A673 (cell line): ENCODE results near the gene PELO. TPM values are rescaled to one million over a fixed set of nuclear protein-coding genes. Genes with fewer than 3 reads are reported as not detected.

Experiments
- BruUV-seq: library from RNA; stranded (reverse); fragments of 400-500 nt; replicated peaks from 2 replicates; lab custom pipeline; 2021; lab: Mats Ljungman, UMichigan
- CTCF ChIA-PET: fragments of 300-600 bp; sonication (Branson Sonifier 250); formaldehyde crosslinking; loops from one replicate; lab custom pipeline; 2022; ENCODE audit warnings: antibody characterized with exemption; lab: Charles Lee
- POLR2A ChIA-PET: fragments of 300-600 bp; sonication (Branson Sonifier 250); formaldehyde crosslinking; loops from one replicate; lab custom pipeline; 2022; ENCODE audit warnings: antibody characterized with exemption; ENCODE audit not compliant: low non-redundant PET; lab: Charles Lee
- DNase-seq: peaks from one replicate; pipeline ENCODE4 v3.0.0-alpha.2; 2015; ENCODE audit warnings: low spot score
- H3K27ac ChIP-seq: fragments of 200-600 bp; sonication (generic); 2 replicates; pipeline ENCODE4 v1.5.1; 2016; ENCODE audit warnings: mixed run types, low read depth, mild to moderate bottlenecking, mixed read lengths, antibody characterized with exemption, low read length; ENCODE audit not compliant: poor library complexity, severe bottlenecking
- H3K27me3 ChIP-seq: fragments of 200-600 bp; sonication (generic); replicated peaks from 2 replicates; pipeline ENCODE4 v1.6.1; 2017; ENCODE audit warnings: mixed run types, low read depth, mild to moderate bottlenecking, mixed read lengths, antibody characterized with exemption, low read length; ENCODE audit not compliant: insufficient read depth, poor library complexity
- H3K36me3 ChIP-seq: fragments of 200-600 bp; sonication (generic); 2 replicates; pipeline ENCODE4 v1.6.1; 2016; ENCODE audit warnings: mixed run types, mild to moderate bottlenecking, mixed read lengths, antibody characterized with exemption, low read length; ENCODE audit not compliant: insufficient read depth, poor library complexity, severe bottlenecking
- H3K4me1 ChIP-seq: fragments of 200-600 bp; sonication (generic); 2 replicates; pipeline ENCODE4 v1.6.1; 2017; ENCODE audit warnings: mixed run types, mild to moderate bottlenecking, mixed read lengths, antibody characterized with exemption, low read length; ENCODE audit not compliant: insufficient read depth, poor library complexity, severe bottlenecking
- H3K4me3 ChIP-seq: fragments of 200-600 bp; sonication (generic); 2 replicates; pipeline ENCODE4 v1.5.1; 2016; ENCODE audit warnings: low read depth, mixed run types, mild to moderate bottlenecking, mixed read lengths, low read length; ENCODE audit not compliant: poor library complexity, severe bottlenecking
- H3K9me3 ChIP-seq: fragments of 200-600 bp; sonication (generic); 2 replicates; pipeline ENCODE4 v1.6.1; 2016; ENCODE audit warnings: mixed run types, low read depth, mild to moderate bottlenecking, mixed read lengths, antibody characterized with exemption, low read length; ENCODE audit not compliant: poor library complexity, severe bottlenecking
- CTCF ChIP-seq: fragments of 300-800, 200-600 bp; sonication (generic); conservative IDR thresholded peaks from 2 replicates; pipeline ENCODE4 v1.5.1; 2017; ENCODE audit warnings: low read depth, mild to moderate bottlenecking, antibody characterized with exemption, low read length, moderate library complexity, mixed read lengths
- EZH2 ChIP-seq: fragments of 200-600 bp; sonication (generic); IDR thresholded peaks from 2 replicates; pipeline ENCODE4 v1.6.1; 2017; ENCODE audit warnings: borderline replicate concordance, low read depth, mild to moderate bottlenecking, mixed read lengths, antibody characterized with exemption, low read length; ENCODE audit not compliant: poor library complexity, severe bottlenecking
- intact Hi-C: fragments of 100-400 bp; cut with micrococcal nuclease; formaldehyde crosslinking; loops from one replicate; pipeline ENCODE4 v1.10.0; 2022; ENCODE audit not compliant: unreplicated experiment
- total RNA-seq: library from RNA; stranded (reverse); gene quantifications from 2 replicates; pipeline ENCODE4 v1.2.3, GENCODE V29; 2021

PELO gene
- total RNA-seq, 1 experiment from 2014 or later = 20.3 TPM

DNA sequence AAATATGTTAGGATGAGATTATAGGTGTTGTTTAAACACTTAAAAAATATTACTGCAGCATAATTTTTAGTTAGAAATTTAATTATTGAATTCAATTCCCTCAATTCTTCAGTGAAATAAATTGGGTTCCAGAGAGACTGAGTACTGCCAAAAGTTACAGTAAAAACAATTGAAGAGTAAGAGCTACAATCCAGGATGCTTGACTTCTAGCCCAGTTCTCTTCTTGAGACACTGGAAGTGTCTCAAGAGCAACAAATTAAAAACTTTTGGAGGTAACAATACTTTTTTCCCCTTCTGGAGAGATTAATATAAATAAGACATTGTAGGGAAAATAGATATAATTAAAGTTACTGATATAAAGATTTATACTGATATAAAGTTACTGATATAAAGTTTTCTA is 8.3 kb downstream of the PELO start:
- ChIA-PET POLR2A (no interaction called here), CTCF (interaction anchor here (0.8 kb wide), 1 partner anchor 120 kb away, joined by 3 read pairs; no protein-coding TSS in a partner anchor)
- Histone ChIP-seq H3K9me3 (no peaks in the 10 kb centered on the region), H3K27ac (no peak overlapping the region), H3K27me3 (no peaks in the 10 kb centered on the region), H3K36me3 (no peaks in the 10 kb centered on the region), H3K4me3 (no peak overlapping the region), H3K4me1 (no peaks in the 10 kb centered on the region)
- no peak for DNase-seq
- intact Hi-C loops = no loop called here
- no TSS peak for BruUV-seq
- TF ChIP-seq EZH2 = no peak
- TF ChIP-seq CTCF = no peak

GRCh38 chr5:52796516-52797103 is 8.9 kb downstream of the PELO start:
- H3K36me3 ChIP-seq = peaks cover 3% of the 10 kb centered on the region
- intact Hi-C loops = no loop called here

DNA sequence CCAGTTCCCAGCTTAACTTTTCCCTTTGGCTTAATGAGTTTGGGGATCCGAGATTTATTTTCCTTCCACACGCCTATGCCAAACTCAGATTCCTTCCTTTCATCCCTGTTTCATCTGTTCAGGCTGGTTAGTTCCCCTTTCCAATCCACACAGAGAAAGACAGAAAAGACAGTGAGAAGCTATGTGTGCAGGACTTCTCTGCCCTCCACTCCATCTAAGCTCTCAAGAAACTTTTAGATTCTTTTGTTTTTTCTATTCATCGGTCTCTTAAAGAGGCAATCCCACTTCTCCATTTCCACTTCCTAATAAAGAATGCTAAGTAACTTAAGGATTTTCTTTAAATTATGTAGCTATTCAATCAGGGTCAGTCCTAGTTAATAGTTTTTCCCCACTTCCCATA is 11.2 kb downstream of the PELO start:
- intact Hi-C loops = no loop called here
- no peaks in the 10 kb centered on the region for H3K9me3 ChIP-seq
- peaks cover 14% of the 10 kb centered on the region for H3K36me3 ChIP-seq
- H3K27ac ChIP-seq = peak overlapping the region; percentile 92
- no peak for TF ChIP-seq CTCF
- TF ChIP-seq EZH2 = no peak
- H3K27me3 ChIP-seq = no peaks in the 10 kb centered on the region
- no TSS peak for BruUV-seq
- peaks cover 12% of the 10 kb centered on the region for H3K4me1 ChIP-seq
- no peak for DNase-seq
- ChIA-PET POLR2A (no interaction called here), CTCF (interaction anchor here (0.8 kb wide), 1 partner anchor 117 kb away, joined by 4 read pairs; no protein-coding TSS in a partner anchor)
- H3K4me3 ChIP-seq = peak overlapping the region; percentile 59

More at GRCh38 chr5:52796516-52797103, 8.9 kb downstream of the PELO start:
- ChIA-PET POLR2A (no interaction called here), CTCF (no interaction called here)
- Histone ChIP-seq H3K27ac (no peak overlapping the region), H3K4me3 (no peak overlapping the region), H3K27me3 (no peaks in the 10 kb centered on the region), H3K4me1 (no peaks in the 10 kb centered on the region), H3K9me3 (no peaks in the 10 kb centered on the region)
- DNase-seq = no peak
- no peak for TF ChIP-seq CTCF
- TF ChIP-seq EZH2 = no peak
- BruUV-seq = no TSS peak
